ENCODE measurements around the gene PRDM16.

PRDM16 gene

GRCh38 chr1:3369446-3370076 lies 300.6 kb downstream of the PRDM16 start:
- no peaks in the 10 kb centered on the region for H3K27me3 ChIP-seq (replicated peaks; ENCODE audit: control insufficient read depth, insufficient read depth, low read length)
- H3K4me3 ChIP-seq (replicated peaks; ENCODE audit: low read depth, low read length): no peak overlapping the region
- no peaks in the 10 kb centered on the region for H3K36me3 ChIP-seq (ENCODE audit: control insufficient read depth, insufficient read depth, low read length)
- no peak for TF ChIP-seq CTCF (IDR thresholded peaks at IDR 0.05; ENCODE audit: insufficient read depth, low read length, poor library complexity, severe bottlenecking)
- DNase-seq (ENCODE audit: extremely low read depth, insufficient read length): no peak

GRCh38 chr1:3370856-3371703 lies 302.1 kb downstream of the PRDM16 start:
- H3K4me3 ChIP-seq (replicated peaks; ENCODE audit: low read depth, low read length): no peak overlapping the region
- TF ChIP-seq CTCF (IDR thresholded peaks at IDR 0.05; ENCODE audit: insufficient read depth, low read length, poor library complexity, severe bottlenecking): no peak
- DNase-seq (ENCODE audit: extremely low read depth, insufficient read length): no peak
- no peaks in the 10 kb centered on the region for H3K36me3 ChIP-seq (ENCODE audit: control insufficient read depth, insufficient read depth, low read length)
- H3K27me3 ChIP-seq (replicated peaks; ENCODE audit: control insufficient read depth, insufficient read depth, low read length): no peaks in the 10 kb centered on the region

- no peak overlapping the region for H3K4me3 ChIP-seq (replicated peaks; ENCODE audit: low read depth, low read length)
- DNase-seq (ENCODE audit: extremely low read depth, insufficient read length): no peak
- H3K27me3 ChIP-seq (replicated peaks; ENCODE audit: control insufficient read depth, insufficient read depth, low read length): no peaks in the 10 kb centered on the region
- TF ChIP-seq CTCF (IDR thresholded peaks at IDR 0.05; ENCODE audit: insufficient read depth, low read length, poor library complexity, severe bottlenecking): no peak
- no peaks in the 10 kb centered on the region for H3K36me3 ChIP-seq (ENCODE audit: control insufficient read depth, insufficient read depth, low read length)
Observed at GRCh38 chr1:3372317-3372716, 303.3 kb downstream of the PRDM16 start.

GRCh38 chr1:3373175-3373574 lies 304.2 kb downstream of the PRDM16 start:
- H3K27me3 ChIP-seq (replicated peaks; ENCODE audit: control insufficient read depth, insufficient read depth, low read length): no peaks in the 10 kb centered on the region

GRCh38 chr1:3373700-3374405 lies 304.9 kb downstream of the PRDM16 start:
- Histone ChIP-seq H3K27me3 (replicated peaks; ENCODE audit: control insufficient read depth, insufficient read depth, low read length) (no peaks in the 10 kb centered on the region), H3K36me3 (ENCODE audit: control insufficient read depth, insufficient read depth, low read length) (no peaks in the 10 kb centered on the region), H3K4me3 (replicated peaks; ENCODE audit: low read depth, low read length) (no peak overlapping the region)
- no peak for DNase-seq (ENCODE audit: extremely low read depth, insufficient read length)
- TF ChIP-seq CTCF (IDR thresholded peaks at IDR 0.05; ENCODE audit: insufficient read depth, low read length, poor library complexity, severe bottlenecking): no peak

More at GRCh38 chr1:3373175-3373574, 304.2 kb downstream of the PRDM16 start:
- DNase-seq (ENCODE audit: extremely low read depth, insufficient read length): no peak
- H3K4me3 ChIP-seq (replicated peaks; ENCODE audit: low read depth, low read length): no peak overlapping the region
- TF ChIP-seq CTCF (IDR thresholded peaks at IDR 0.05; ENCODE audit: insufficient read depth, low read length, poor library complexity, severe bottlenecking): no peak
- H3K36me3 ChIP-seq (ENCODE audit: control insufficient read depth, insufficient read depth, low read length): no peaks in the 10 kb centered on the region

All from GM06990 (cell line).